HG03025 (cell line): ENCODE measurements around the gene MAP1LC3B.

Experiments
- ATAC-seq: cut with Tn5 transposase; IDR thresholded peaks from one replicate; pipeline ENCODE4 v1.9.1; 2021; ENCODE audit warnings: mild to moderate bottlenecking, moderate library complexity; ENCODE audit not compliant: unreplicated experiment, low FRiP score

Gene MAP1LC3B

GRCh38 chr16:87447323-87447722 is 55.2 kb downstream of the MAP1LC3B start:
- ATAC-seq, result no peak

GRCh38 chr16:87448866-87449265 is 56.7 kb downstream of the MAP1LC3B start:
- ATAC-seq, result no peak

GRCh38 chr16:87451563-87452210 is 59.6 kb downstream of the MAP1LC3B start:
- ATAC-seq, result no peak

GRCh38 chr16:87453326-87453725 is 61.2 kb downstream of the MAP1LC3B start:
- ATAC-seq, result no peak
